Measurements from ENCODE around the gene DIDO1. TPM values are rescaled to one million over a fixed set of nuclear protein-coding genes. Genes with fewer than 3 reads are reported as not detected.
A peak's percentile ranks its signal among the peaks of the same experiment; 100 is the strongest.

Gene DIDO1
- total and polyA plus RNA-seq, 9 of the 15 experiments (the other 6 are each of a cell fraction or from before 2014, with no cell fraction given), result 4.4 to 46.8 (median 31.2) TPM

GRCh38 chr20:62926229-62927127 is at the start of gene DIDO1 (continued):
- no peak for TF ChIP-seq CREB3 (tag; conservative IDR thresholded peaks at IDR 0.05; ENCODE audit: low read depth)
- peak; percentile 30; the same call in 1 of the 2 replicates for TF ChIP-seq SP1 (CRISPR knock-in tag; IDR thresholded peaks at IDR 0.05)
- no peak for TF ChIP-seq ZNF354B (CRISPR knock-in tag; IDR thresholded peaks at IDR 0.05)
- TF ChIP-seq ZNF766 (CRISPR knock-in tag; conservative IDR thresholded peaks at IDR 0.05), result no peak
- no peak for TF ChIP-seq NCOR1 (IDR thresholded peaks at IDR 0.05)
- TF ChIP-seq TRIM25 (IDR thresholded peaks at IDR 0.05; ENCODE audit: borderline replicate concordance), result no peak
- TF ChIP-seq TCFL5 (CRISPR knock-in tag; conservative IDR thresholded peaks at IDR 0.05), result no peak
- TF ChIP-seq ZNF695 (CRISPR knock-in tag; IDR thresholded peaks at IDR 0.05), result no peak
- no peak for TF ChIP-seq ELF1 (tag; IDR thresholded peaks at IDR 0.05)
- TF ChIP-seq NRF1 (conservative IDR thresholded peaks at IDR 0.05 in 1 of 2, IDR thresholded peaks at IDR 0.05 in 1 of 2), result peak; percentile 97
- TF ChIP-seq SNRNP70 (optimal IDR thresholded peaks at IDR 0.05; ENCODE audit: low read depth, low read length), result no peak
- TF ChIP-seq FOSL1 (tag; conservative IDR thresholded peaks at IDR 0.05), result no peak
- no peak for TF ChIP-seq ZNF263 (CRISPR knock-in tag; IDR thresholded peaks at IDR 0.05; ENCODE audit: borderline replicate concordance)
- no peak for TF ChIP-seq ZNF239 (CRISPR knock-in tag; IDR thresholded peaks at IDR 0.05)
- TF ChIP-seq HEY1 (CRISPR knock-in tag; IDR thresholded peaks at IDR 0.05; ENCODE audit: borderline replicate concordance), result no peak
- no peak for TF ChIP-seq PRPF4 (IDR thresholded peaks at IDR 0.05; ENCODE audit: insufficient read depth, low read depth, low read length, poor library complexity, severe bottlenecking)
- TF ChIP-seq ETS1 (conservative IDR thresholded peaks at IDR 0.05; ENCODE audit: control insufficient read depth, low read depth, low read length), result no peak; the same call in 1 of the 2 replicates
- no peak; the same call in 1 of the 2 replicates for TF ChIP-seq TEAD4 (IDR thresholded peaks at IDR 0.05; ENCODE audit: low read length)
- TF ChIP-seq TEAD4 (CRISPR knock-in tag; IDR thresholded peaks at IDR 0.05; ENCODE audit: borderline replicate concordance), result no peak
- TF ChIP-seq USF2 (CRISPR knock-in tag; IDR thresholded peaks at IDR 0.05), result no peak
- peak; percentile 94 for TF ChIP-seq FUS (optimal IDR thresholded peaks at IDR 0.05; ENCODE audit: low read depth, low read length)
- no peak for TF ChIP-seq WHSC1 (IDR thresholded peaks at IDR 0.05; ENCODE audit: low read length)
- no peak for TF ChIP-seq RHOXF2B (CRISPR knock-in tag; conservative IDR thresholded peaks at IDR 0.05)
- TF ChIP-seq OTX1 (CRISPR knock-in tag; IDR thresholded peaks at IDR 0.05), result no peak
- no peak for TF ChIP-seq NFYB (IDR thresholded peaks at IDR 0.05; ENCODE audit: extremely low read depth, insufficient read length)

Measured in K562 (cell line).